CD4-positive, alpha-beta memory T cell (primary cell): ENCODE data around the gene NUDCD2. TPM values are rescaled to one million over a fixed set of nuclear protein-coding genes. Genes with fewer than 3 reads are reported as not detected.

ENCODE experiments used
- CTCF ChIA-PET: fragments of 350-600 bp; sonication (Branson Sonifier 250); formaldehyde crosslinking; loops from one replicate; lab custom pipeline; 2021; ENCODE audit warnings: inconsistent platforms; ENCODE audit not compliant: partially characterized antibody; lab: Charles Lee
- POLR2A ChIA-PET: fragments of 350-600 bp; sonication (Branson Sonifier 250); formaldehyde crosslinking; loops from one replicate; lab custom pipeline; 2021; ENCODE audit not compliant: partially characterized antibody; lab: Charles Lee
- DNase-seq, 5 donors: peaks; one replicate each; pipeline versions ENCODE4 v3.0.0 to v3.0.0-alpha.2; 2020 to 2022; ENCODE audit warnings: mixed read lengths in 1 of 5
- H3K27ac ChIP-seq: one replicate; pipeline ENCODE4 v1.7.0; 2013; ENCODE audit warnings: low read depth, low read length
- H3K27me3 ChIP-seq: 2 replicates; pipeline ENCODE4 v1.7.0; 2013; ENCODE audit warnings: mild to moderate bottlenecking, low read length, moderate library complexity; ENCODE audit not compliant: insufficient read depth
- H3K36me3 ChIP-seq: 2 replicates; pipeline ENCODE4 v1.7.0; 2013; ENCODE audit warnings: mild to moderate bottlenecking, low read length, moderate library complexity; ENCODE audit not compliant: insufficient read depth
- H3K4me1 ChIP-seq: 2 replicates; pipeline ENCODE4 v1.7.0; 2013; ENCODE audit warnings: mild to moderate bottlenecking, low read length, moderate library complexity; ENCODE audit not compliant: insufficient read depth
- H3K4me3 ChIP-seq, 2 donors: one replicate each; pipeline ENCODE4 v1.7.0; 2013; ENCODE audit warnings: low read length in 2 of 2, mild to moderate bottlenecking in 1 of 2
- H3K9me3 ChIP-seq, 2 donors: one replicate each; pipeline ENCODE4 v1.7.0; 2013; ENCODE audit warnings: low read length in 2 of 2, control low read depth in 1 of 2; ENCODE audit not compliant: control insufficient read depth in 1 of 2
- H3K27ac Mint-ChIP-seq, 7 donors: one replicate each; pipeline ENCODE4 v1.8.0; 2020 to 2021; ENCODE audit warnings: mixed read lengths in 7 of 7, mild to moderate bottlenecking in 6 of 7, inconsistent platforms in 3 of 7, moderate library complexity in 3 of 7
- H3K27me3 Mint-ChIP-seq, 2 donors: one replicate each; pipeline ENCODE4 v1.8.0; 2020 to 2021; ENCODE audit warnings: mixed read lengths in 2 of 2
- H3K36me3 Mint-ChIP-seq, 2 donors: one replicate each; pipeline ENCODE4 v1.8.0; 2020 to 2021; ENCODE audit warnings: mixed read lengths in 2 of 2, inconsistent platforms in 1 of 2, mild to moderate bottlenecking in 1 of 2
- H3K4me1 Mint-ChIP-seq, 4 donors: one replicate each; pipeline ENCODE4 v1.8.0; 2020 to 2021; ENCODE audit warnings: mixed read lengths in 4 of 4, mild to moderate bottlenecking in 1 of 4
- H3K4me3 Mint-ChIP-seq, 8 donors: one replicate each; pipeline ENCODE4 v1.8.0; 2020 to 2021; ENCODE audit warnings: mixed read lengths in 8 of 8, mild to moderate bottlenecking in 7 of 8, moderate library complexity in 6 of 8, inconsistent platforms in 3 of 8
- H3K9me3 Mint-ChIP-seq, 8 donors: one replicate each; pipeline ENCODE4 v1.8.0; 2020 to 2021; ENCODE audit warnings: mixed read lengths in 8 of 8, mild to moderate bottlenecking in 5 of 8, inconsistent platforms in 3 of 8, moderate library complexity in 1 of 8
- intact Hi-C: fragments of 100-400 bp; cut with micrococcal nuclease; formaldehyde crosslinking; loops from one replicate; pipeline ENCODE4 v1.15.1; 2023
- polyA plus RNA-seq, 2 donors: library from polyadenylated mRNA; unstranded; fragments of 300-500 nt; fragmentation: Illumina TruSeq; gene quantifications; one replicate each; pipeline ENCODE4 v1.2.3, GENCODE V29; 2021
- total RNA-seq, 2 experiments: library from RNA; stranded (reverse); gene quantifications; one replicate each; pipeline ENCODE4 v1.2.3, GENCODE V29; 2021

The NUDCD2 gene
- total and polyA plus RNA-seq, 4 experiments from 2014 or later: 26.0 to 62.0 (median 43.9) TPM

DNA sequence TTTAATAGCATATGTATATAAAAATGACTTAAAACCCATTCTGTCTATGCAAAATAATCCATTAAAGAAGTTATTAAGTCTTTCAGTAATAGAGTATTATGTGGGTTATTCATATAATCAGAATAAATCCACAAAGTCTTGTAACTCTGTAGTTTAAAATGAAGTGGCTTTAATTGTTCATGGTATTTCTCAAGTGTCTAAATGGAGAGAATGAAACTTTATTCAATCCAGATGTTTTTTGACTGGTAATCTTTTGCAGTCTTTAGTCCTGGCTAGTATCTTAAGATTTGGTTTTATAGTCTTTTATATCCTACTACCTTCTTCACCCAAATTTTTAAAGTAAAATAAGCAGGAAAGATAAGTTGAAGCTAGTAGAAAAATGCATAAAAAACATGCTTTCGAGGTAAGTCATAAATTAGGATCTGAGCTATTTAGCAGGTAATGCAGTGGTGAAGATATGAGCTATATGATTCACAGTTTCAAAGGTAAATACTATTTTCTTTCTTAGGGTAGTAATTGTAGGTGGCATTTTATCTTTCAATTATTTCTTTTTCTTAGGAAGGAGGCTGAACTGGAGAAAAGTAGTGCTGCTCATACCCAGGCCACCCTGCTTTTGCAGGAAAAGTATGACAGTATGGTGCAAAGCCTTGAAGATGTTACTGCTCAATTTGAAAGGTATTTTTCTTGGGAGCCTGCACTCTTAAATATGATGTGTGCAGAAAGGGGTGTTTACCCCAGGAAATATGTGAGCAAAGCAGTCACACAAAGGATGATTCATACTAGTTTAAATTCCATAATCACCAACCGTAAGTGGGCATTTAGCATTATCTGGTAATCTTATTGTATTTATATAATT is 18.5 kb upstream of the NUDCD2 start:
- intact Hi-C loops: no loop called here
- Mint-ChIP-seq H3K9me3 (no peaks in the 10 kb centered on the region), H3K27me3 (no peaks in the 10 kb centered on the region), H3K4me1 (peaks cover 2 to 10% (median 8%) of the 10 kb centered on the region in 4 donors), H3K36me3 (no peaks in the 10 kb centered on the region), H3K27ac (peak overlapping the region in 4 of 7 donors; percentile 2 to 36 (median 29)), H3K4me3 (no peak overlapping the region)
- POLR2A ChIA-PET: interaction anchor here (2.2 kb wide), 1 partner anchor 27 kb away, joined by 6 read pairs; the partner anchor contains the start of gene MAT2B
- Histone ChIP-seq H3K4me1 (no peaks in the 10 kb centered on the region), H3K36me3 (no peaks in the 10 kb centered on the region), H3K27ac (no peak overlapping the region), H3K27me3 (no peaks in the 10 kb centered on the region), H3K9me3 (no peaks in the 10 kb centered on the region), H3K4me3 (no peak overlapping the region)
- DNase-seq: no peak
- CTCF ChIA-PET: interaction anchor here (0.8 to 3.1 kb wide), 4 partner anchors 10 to 27 kb away, joined by 3 to 12 read pairs (median 6); partner anchors contain the start of genes HMMR, MAT2B and NUDCD2

GRCh38 chr5:163475411-163475810 is 15.5 kb upstream of the NUDCD2 start:
- no peak overlapping the region for H3K27ac Mint-ChIP-seq
- H3K4me3 ChIP-seq: no peak overlapping the region
- ChIA-PET POLR2A (interaction anchor here (2.6 to 3.0 kb wide), 2 partner anchors 15 to 29 kb away, joined by 13 to 24 read pairs; partner anchors contain the start of genes HMMR, MAT2B and NUDCD2), CTCF (interaction anchor here (0.9 to 3.6 kb wide), 4 partner anchors 13 to 91 kb away, joined by 3 to 17 read pairs (median 4); partner anchors contain the start of gene MAT2B)
- no peak overlapping the region for H3K4me3 Mint-ChIP-seq
- intact Hi-C loops: no loop called here
- H3K36me3 ChIP-seq: no peaks in the 10 kb centered on the region
- no peaks in the 10 kb centered on the region for H3K4me1 ChIP-seq
- H3K27me3 Mint-ChIP-seq: no peaks in the 10 kb centered on the region
- no peak overlapping the region for H3K27ac ChIP-seq
- peaks cover 2 to 9% (median 7%) of the 10 kb centered on the region in 4 donors for H3K4me1 Mint-ChIP-seq
- no peaks in the 10 kb centered on the region for H3K27me3 ChIP-seq
- no peaks in the 10 kb centered on the region for H3K36me3 Mint-ChIP-seq
- DNase-seq: no peak
- H3K9me3 ChIP-seq: no peaks in the 10 kb centered on the region
- H3K9me3 Mint-ChIP-seq: no peaks in the 10 kb centered on the region

DNA sequence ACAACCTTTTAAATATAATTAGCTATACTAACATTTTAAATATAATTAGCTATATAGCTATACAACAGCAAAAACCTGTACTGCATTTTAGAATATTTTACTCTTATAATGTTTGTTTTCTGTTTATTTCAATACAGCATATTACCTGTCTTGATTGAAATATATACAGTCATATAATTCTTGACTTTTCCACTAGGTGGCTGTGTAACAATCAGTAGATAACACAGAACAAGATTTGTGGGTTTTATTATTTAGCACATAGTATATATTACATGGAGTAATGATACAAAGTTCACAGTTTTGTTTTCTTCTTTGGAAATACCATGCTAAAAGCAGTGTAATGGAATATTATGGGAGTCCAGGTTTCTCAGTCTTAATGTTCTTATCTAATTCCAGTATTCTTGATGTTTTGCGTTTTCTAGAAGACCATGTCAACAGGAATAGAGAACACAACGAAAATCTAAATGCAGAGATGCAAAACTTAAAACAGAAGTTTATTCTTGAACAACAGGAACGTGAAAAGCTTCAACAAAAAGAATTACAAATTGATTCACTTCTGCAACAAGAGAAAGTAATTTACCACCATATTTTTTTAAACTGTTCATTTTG is 13.8 kb upstream of the NUDCD2 start:
- peak overlapping the region in 1 of 7 donors; percentile 47 for H3K27ac Mint-ChIP-seq
- peaks cover 0 to 7% (median 6%) of the 10 kb centered on the region in 4 donors for H3K4me1 Mint-ChIP-seq
- H3K27me3 Mint-ChIP-seq: no peaks in the 10 kb centered on the region
- ChIA-PET POLR2A (interaction anchor here (1.6 to 3.0 kb wide), 4 partner anchors 9 to 31 kb away, joined by 5 to 24 read pairs (median 9); partner anchors contain the start of genes HMMR, MAT2B and NUDCD2), CTCF (interaction anchor here (1.0 to 3.6 kb wide), 11 partner anchors 9 to 47 kb away, joined by 3 to 18 read pairs (median 4); partner anchors contain the start of gene MAT2B)
- peak in 3 of 5 donors; percentile 23 to 39 (median 35) for DNase-seq
- intact Hi-C loops: loop anchor here (1.0 kb wide), 3 partner anchors 12 to 91 kb away; no protein-coding TSS in a partner anchor
- Histone ChIP-seq H3K27me3 (no peaks in the 10 kb centered on the region), H3K27ac (no peak overlapping the region), H3K4me1 (no peaks in the 10 kb centered on the region), H3K4me3 (no peak overlapping the region), H3K36me3 (no peaks in the 10 kb centered on the region), H3K9me3 (no peaks in the 10 kb centered on the region)
- no peaks in the 10 kb centered on the region for H3K9me3 Mint-ChIP-seq
- H3K36me3 Mint-ChIP-seq: no peaks in the 10 kb centered on the region
- no peak overlapping the region for H3K4me3 Mint-ChIP-seq

- H3K36me3 ChIP-seq: no peaks in the 10 kb centered on the region
- no peak for DNase-seq
- Mint-ChIP-seq H3K9me3 (no peaks in the 10 kb centered on the region), H3K27me3 (no peaks in the 10 kb centered on the region), H3K4me1 (peaks cover 0 to 8% (median 4%) of the 10 kb centered on the region in 4 donors), H3K36me3 (no peaks in the 10 kb centered on the region), H3K27ac (peak overlapping the region in 4 of 7 donors; percentile 31 to 79 (median 56)), H3K4me3 (peak overlapping the region in 2 of 8 donors; percentile 37 to 42)
- intact Hi-C loops: no loop called here
- no peak overlapping the region for H3K27ac ChIP-seq
- H3K9me3 ChIP-seq: no peaks in the 10 kb centered on the region
- ChIA-PET CTCF (interaction anchor here (0.8 to 3.0 kb wide), 5 partner anchors 8 to 37 kb away, joined by 4 to 9 read pairs (median 5); partner anchors contain the start of genes MAT2B and NUDCD2), POLR2A (interaction anchor here (0.6 to 2.4 kb wide), 3 partner anchors 12 to 38 kb away, joined by 3 to 13 read pairs (median 3); partner anchors contain the start of genes CCNG1 and MAT2B)
- peaks cover 16% of the 10 kb centered on the region for H3K4me1 ChIP-seq
- no peak overlapping the region for H3K4me3 ChIP-seq
- H3K27me3 ChIP-seq: no peaks in the 10 kb centered on the region
Measured at GRCh38 chr5:163467682-163468081, 7.8 kb upstream of the NUDCD2 start.

DNA sequence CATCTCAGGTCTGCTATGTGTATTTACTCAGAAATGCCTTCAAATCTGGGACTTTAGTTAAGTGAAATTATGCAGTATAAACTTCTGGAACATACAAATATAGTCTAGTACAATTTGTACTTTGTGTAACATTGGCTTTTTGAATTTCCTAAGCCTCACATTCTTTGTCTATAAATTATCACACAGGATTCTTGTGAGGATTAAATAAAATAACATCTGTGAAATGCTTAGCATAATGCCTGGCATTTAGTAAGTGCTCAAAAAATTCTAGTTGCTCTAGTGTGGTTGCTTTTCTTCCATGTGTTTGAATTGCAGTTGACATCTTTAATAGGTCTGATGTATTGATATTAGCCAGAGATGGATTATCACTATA is 3.1 kb upstream of the NUDCD2 start:
- Mint-ChIP-seq H3K27me3 (no peaks in the 10 kb centered on the region), H3K27ac (peak overlapping the region in 6 of 7 donors; percentile 13 to 99 (median 66)), H3K4me3 (peak overlapping the region in 1 of 8 donors; percentile 16), H3K4me1 (peaks cover 17 to 42% (median 28%) of the 10 kb centered on the region in 4 donors), H3K36me3 (peaks cover 0 to 6% of the 10 kb centered on the region in 2 donors), H3K9me3 (peaks cover 0 to 5% (median 0%) of the 10 kb centered on the region in 8 donors)
- Histone ChIP-seq H3K27me3 (no peaks in the 10 kb centered on the region), H3K36me3 (no peaks in the 10 kb centered on the region), H3K4me1 (peaks cover 42% of the 10 kb centered on the region), H3K4me3 (no peak overlapping the region), H3K9me3 (no peaks in the 10 kb centered on the region), H3K27ac (peak overlapping the region; percentile 96)
- DNase-seq: no peak
- CTCF ChIA-PET: interaction anchor here (1.6 to 2.5 kb wide), 3 partner anchors 11 to 26 kb away, joined by 4 to 17 read pairs (median 5); no protein-coding TSS in a partner anchor
- intact Hi-C loops: no loop called here
- POLR2A ChIA-PET: interaction anchor here (1.0 to 7.0 kb wide), 3 partner anchors 22 to 58 kb away, joined by 3 to 257 read pairs (median 147); partner anchors contain the start of genes CCNG1 and MAT2B

GRCh38 chr5:163460562-163461171 is 765 bp upstream of the NUDCD2 start, which contains the start of gene HMMR:
Gene HMMR, plus strand, starts transcription at chr5:163460632. Its CDS starts 61 bp downstream, at chr5:163460693.
- peak within 1 kb of the TSS; percentile 96 for H3K27ac ChIP-seq
- peak in 2 of 5 donors; percentile 10 to 44 for DNase-seq
- no peaks in the 10 kb centered on the region for H3K9me3 ChIP-seq
- Mint-ChIP-seq H3K27me3 (no peaks in the 10 kb centered on the region), H3K4me3 (peak within 1 kb of the TSS; percentile 94 to 99 (median 96)), H3K4me1 (peaks cover 24 to 57% (median 39%) of the 10 kb centered on the region in 4 donors), H3K36me3 (peaks cover 9 to 15% of the 10 kb centered on the region in 2 donors), H3K27ac (peak within 1 kb of the TSS; percentile 98 to 100 (median 99)), H3K9me3 (peaks cover 0 to 5% (median 0%) of the 10 kb centered on the region in 8 donors)
- POLR2A ChIA-PET: interaction anchor here (0.9 to 7.0 kb wide), 12 partner anchors 8 to 52 kb away, joined by 3 to 257 read pairs (median 6); partner anchors contain the start of genes CCNG1 and MAT2B
- peak within 1 kb of the TSS; percentile 68 to 99 for H3K4me3 ChIP-seq
- intact Hi-C loops: loop anchor here (1.0 kb wide), 3 partner anchors 13 to 45 kb away; partner anchors contain the start of genes CCNG1 and MAT2B
- CTCF ChIA-PET: interaction anchor here (0.7 to 6.4 kb wide), 11 partner anchors 10 to 52 kb away, joined by 3 to 63 read pairs (median 6); partner anchors contain the start of genes CCNG1 and MAT2B
- no peaks in the 10 kb centered on the region for H3K27me3 ChIP-seq
- peaks cover 3% of the 10 kb centered on the region for H3K36me3 ChIP-seq
- H3K4me1 ChIP-seq: peaks cover 50% of the 10 kb centered on the region
